Neural progenitor cell (in vitro differentiated cells): ENCODE results near the gene ABLIM2. TPM values are rescaled to one million over a fixed set of nuclear protein-coding genes. Genes with fewer than 3 reads are reported as not detected.
A peak's percentile ranks its signal among the peaks of the same experiment; 100 is the strongest.

Source experiments
- DNase-seq: peaks from one replicate; pipeline ENCODE4 v3.0.0-alpha.2; 2016; ENCODE audit warnings: low spot score
- H2AFZ ChIP-seq: fragments of 200-600 bp; sonication (generic); replicated peaks from 2 replicates; pipeline ENCODE4 v1.6.1; 2016; ENCODE audit warnings: antibody characterized with exemption
- H3F3A ChIP-seq: fragments of 200-600 bp; sonication (generic); 2 replicates; pipeline ENCODE4 v1.6.1; 2016; ENCODE audit warnings: antibody characterized with exemption, low read depth
- H3K27ac ChIP-seq: fragments of 200-600 bp; sonication (generic); 2 replicates; pipeline ENCODE4 v1.5.1; 2016; ENCODE audit warnings: mild to moderate bottlenecking
- H3K27me3 ChIP-seq: fragments of 200-600 bp; sonication (generic); 2 replicates; pipeline ENCODE4 v1.6.1; 2016; ENCODE audit warnings: mild to moderate bottlenecking, moderate library complexity
- H3K36me3 ChIP-seq: fragments of 200-600 bp; sonication (generic); 2 replicates; pipeline ENCODE4 v1.5.1; 2016
- H3K4me1 ChIP-seq: fragments of 200-600 bp; sonication (generic); 2 replicates; pipeline ENCODE4 v1.6.1; 2016; ENCODE audit warnings: mixed run types
- H3K4me2 ChIP-seq: fragments of 200-600 bp; sonication (generic); 2 replicates; pipeline ENCODE4 v1.6.1; 2016
- H3K4me3 ChIP-seq: fragments of 200-600 bp; sonication (generic); 2 replicates; pipeline ENCODE4 v1.5.1; 2016
- H3K79me2 ChIP-seq: fragments of 200-600 bp; sonication (generic); 2 replicates; pipeline ENCODE4 v1.6.1; 2016; ENCODE audit warnings: low read depth
- H3K9ac ChIP-seq: fragments of 200-600 bp; sonication (generic); 2 replicates; pipeline ENCODE4 v1.6.1; 2016
- H3K9me3 ChIP-seq: fragments of 200-600 bp; sonication (generic); 2 replicates; pipeline ENCODE4 v1.5.1; 2016; ENCODE audit warnings: low read depth
- H4K20me1 ChIP-seq: fragments of 200-600 bp; sonication (generic); 2 replicates; pipeline ENCODE4 v1.6.1; 2016; ENCODE audit warnings: low read depth
- H3K27ac Mint-ChIP-seq: 3 replicates; pipeline ENCODE4 v1.8.0; 2021; ENCODE audit warnings: mixed read lengths
- H3K27me3 Mint-ChIP-seq: 2 replicates; pipeline ENCODE4 v1.8.0; 2022; ENCODE audit warnings: low read depth, mild to moderate bottlenecking, inconsistent platforms, moderate library complexity, mixed read lengths; ENCODE audit not compliant: insufficient read depth
- H3K36me3 Mint-ChIP-seq: 3 replicates; pipeline ENCODE4 v1.8.0; 2021; ENCODE audit warnings: mixed read lengths
- H3K4me1 Mint-ChIP-seq: 3 replicates; pipeline ENCODE4 v1.8.0; 2021; ENCODE audit warnings: mixed read lengths
- H3K4me3 Mint-ChIP-seq: 3 replicates; pipeline ENCODE4 v1.8.0; 2021; ENCODE audit warnings: mild to moderate bottlenecking, moderate library complexity, mixed read lengths
- H3K9me3 Mint-ChIP-seq: 3 replicates; pipeline ENCODE4 v1.8.0; 2020; ENCODE audit warnings: mixed read lengths
- EZH2 ChIP-seq: fragments of 200-600 bp; sonication (generic); IDR thresholded peaks from 2 replicates; pipeline ENCODE4 v1.6.1; 2017; ENCODE audit warnings: antibody characterized with exemption, mild to moderate bottlenecking, moderate library complexity
- EZH2phosphoT487 ChIP-seq: fragments of 200-600 bp; sonication (generic); IDR thresholded peaks from 2 replicates; pipeline ENCODE4 v1.6.1; 2017; ENCODE audit warnings: antibody characterized with exemption
- total RNA-seq: library from RNA; depleted of rRNA; stranded (reverse); fragments of >200 nt; gene quantifications from 2 replicates; pipeline ENCODE4 v1.2.3, GENCODE V29; 2015; ENCODE audit warnings: low replicate concordance
- TF ChIP-seq, protein P1 (sequence below): fragments of 200-600 bp; sonication (generic); IDR thresholded peaks from 2 replicates; pipeline ENCODE4 v1.5.1; 2017; ENCODE audit warnings: antibody characterized with exemption, mild to moderate bottlenecking

Gene ABLIM2
- total RNA-seq, 1 donor from 2014 or later = 0.24 TPM

DNA sequence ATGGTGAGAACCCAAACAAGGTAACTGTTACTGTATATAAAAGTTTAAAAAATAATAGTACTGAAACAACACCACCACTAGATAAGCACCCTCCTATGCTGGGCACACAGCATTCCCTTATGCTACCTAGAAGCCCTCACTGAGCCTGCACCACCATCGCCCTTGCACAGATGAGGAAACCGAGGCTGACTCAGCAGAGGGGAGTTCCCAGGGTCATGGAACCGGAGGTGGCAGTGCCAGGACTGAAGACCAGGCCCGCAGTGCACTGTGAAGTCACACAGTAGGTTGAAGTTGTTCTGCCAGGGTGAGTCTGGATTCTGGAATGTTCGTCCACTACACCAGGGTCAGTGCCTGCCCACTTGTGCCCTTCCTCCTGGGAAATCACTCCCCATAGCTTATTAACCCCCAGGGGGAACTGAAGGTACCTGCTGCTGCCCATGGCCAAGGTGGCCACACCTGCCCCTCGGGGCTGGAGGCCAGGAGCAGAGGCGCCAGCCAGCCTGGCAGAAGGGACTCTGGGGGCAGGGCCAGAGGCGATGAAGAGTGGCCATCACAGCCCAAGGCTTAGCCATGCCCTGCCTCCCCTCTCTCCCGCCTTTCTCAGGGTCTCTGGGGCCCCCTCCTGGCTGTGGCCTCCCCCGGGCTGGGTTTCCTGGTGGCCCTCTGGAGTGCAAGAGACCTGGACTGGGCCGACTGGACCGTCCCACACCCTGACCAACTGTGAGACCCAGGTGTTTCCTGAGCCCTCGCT lies 15.1 kb upstream of the ABLIM2 start:
- H3K36me3 ChIP-seq = no peaks in the 10 kb centered on the region
- no peak overlapping the region for H3K4me3 ChIP-seq
- no peaks in the 10 kb centered on the region for H3K27me3 ChIP-seq
- Mint-ChIP-seq H3K4me1 (peaks cover 7% of the 10 kb centered on the region), H3K36me3 (no peaks in the 10 kb centered on the region), H3K27ac (no peak overlapping the region), H3K27me3 (peaks cover 3% of the 10 kb centered on the region), H3K4me3 (no peak overlapping the region), H3K9me3 (peaks cover 3% of the 10 kb centered on the region)
- TF ChIP-seq EZH2 = no peak
- TF ChIP-seq, protein P1, sequence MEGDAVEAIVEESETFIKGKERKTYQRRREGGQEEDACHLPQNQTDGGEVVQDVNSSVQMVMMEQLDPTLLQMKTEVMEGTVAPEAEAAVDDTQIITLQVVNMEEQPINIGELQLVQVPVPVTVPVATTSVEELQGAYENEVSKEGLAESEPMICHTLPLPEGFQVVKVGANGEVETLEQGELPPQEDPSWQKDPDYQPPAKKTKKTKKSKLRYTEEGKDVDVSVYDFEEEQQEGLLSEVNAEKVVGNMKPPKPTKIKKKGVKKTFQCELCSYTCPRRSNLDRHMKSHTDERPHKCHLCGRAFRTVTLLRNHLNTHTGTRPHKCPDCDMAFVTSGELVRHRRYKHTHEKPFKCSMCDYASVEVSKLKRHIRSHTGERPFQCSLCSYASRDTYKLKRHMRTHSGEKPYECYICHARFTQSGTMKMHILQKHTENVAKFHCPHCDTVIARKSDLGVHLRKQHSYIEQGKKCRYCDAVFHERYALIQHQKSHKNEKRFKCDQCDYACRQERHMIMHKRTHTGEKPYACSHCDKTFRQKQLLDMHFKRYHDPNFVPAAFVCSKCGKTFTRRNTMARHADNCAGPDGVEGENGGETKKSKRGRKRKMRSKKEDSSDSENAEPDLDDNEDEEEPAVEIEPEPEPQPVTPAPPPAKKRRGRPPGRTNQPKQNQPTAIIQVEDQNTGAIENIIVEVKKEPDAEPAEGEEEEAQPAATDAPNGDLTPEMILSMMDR = peak; percentile 3
- H3K27ac ChIP-seq = no peak overlapping the region
- no peaks in the 10 kb centered on the region for H3K9me3 ChIP-seq
- no peak overlapping the region for H3K4me2 ChIP-seq
- no peaks in the 10 kb centered on the region for H3K4me1 ChIP-seq
- no peaks in the 10 kb centered on the region for H3F3A ChIP-seq
- H2AFZ ChIP-seq = no peak overlapping the region
- no peak overlapping the region for H3K9ac ChIP-seq
- DNase-seq = no peak
- no peaks in the 10 kb centered on the region for H3K79me2 ChIP-seq
- H4K20me1 ChIP-seq = no peaks in the 10 kb centered on the region

DNA sequence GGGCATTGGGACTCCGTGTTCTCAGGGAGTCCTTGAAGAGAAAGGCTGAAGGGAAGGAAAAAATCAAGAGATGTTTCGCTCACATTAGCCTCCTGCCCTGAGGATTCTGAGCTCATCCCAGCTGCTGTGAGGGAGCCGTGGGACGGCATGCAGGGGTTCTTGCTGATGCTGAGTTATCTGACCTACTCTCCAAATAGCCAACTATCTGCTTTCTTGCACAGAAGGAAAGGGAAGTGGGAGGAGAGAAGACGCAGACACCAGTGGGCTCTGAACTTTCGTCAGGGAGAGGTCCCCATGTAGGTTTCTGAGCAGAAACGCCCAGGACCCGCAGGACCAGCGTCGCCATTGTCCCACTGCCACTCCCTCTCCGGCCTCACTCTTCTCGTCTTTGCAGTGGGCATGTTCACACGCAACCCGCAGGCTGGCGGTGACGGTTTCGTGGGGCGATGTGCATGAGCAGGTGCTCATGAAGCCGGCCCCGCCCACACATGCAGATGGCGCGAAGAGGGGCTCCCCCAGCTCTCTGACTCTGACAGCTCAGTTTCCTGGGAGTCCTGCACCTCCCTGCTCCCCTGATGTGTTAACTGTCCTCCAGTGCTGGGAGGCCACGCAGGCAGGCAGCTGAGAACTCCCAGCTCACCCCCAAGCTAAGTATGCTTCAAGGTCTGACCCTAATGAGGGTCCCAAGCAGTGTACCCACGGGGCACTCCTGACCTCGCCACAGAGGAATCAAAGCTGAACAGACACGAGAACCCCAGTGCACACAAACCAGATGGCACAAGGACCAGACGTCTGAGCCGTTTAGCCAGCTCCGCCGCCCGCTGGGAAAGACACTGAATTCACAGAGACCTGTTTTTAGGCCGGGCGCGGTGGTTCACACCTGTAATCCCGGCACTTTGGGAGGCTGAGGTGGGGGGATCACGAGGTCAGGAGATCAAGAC lies 13.6 kb upstream of the ABLIM2 start:
- Mint-ChIP-seq H3K4me3 (no peak overlapping the region), H3K27ac (no peak overlapping the region), H3K27me3 (peaks cover 9% of the 10 kb centered on the region), H3K4me1 (peaks cover 4% of the 10 kb centered on the region), H3K36me3 (no peaks in the 10 kb centered on the region), H3K9me3 (peaks cover 13% of the 10 kb centered on the region)
- H3F3A ChIP-seq = no peaks in the 10 kb centered on the region
- TF ChIP-seq EZH2phosphoT487 = no peak
- TF ChIP-seq, protein P1 = no peak
- no peak for TF ChIP-seq EZH2
- H3K4me3 ChIP-seq = no peak overlapping the region
- H3K4me1 ChIP-seq = no peaks in the 10 kb centered on the region
- no peak overlapping the region for H2AFZ ChIP-seq
- no peak for DNase-seq
- no peaks in the 10 kb centered on the region for H3K36me3 ChIP-seq
- no peak overlapping the region for H3K27ac ChIP-seq
- H3K9me3 ChIP-seq = no peaks in the 10 kb centered on the region
- no peak overlapping the region for H3K4me2 ChIP-seq
- H3K9ac ChIP-seq = no peak overlapping the region
- H4K20me1 ChIP-seq = no peaks in the 10 kb centered on the region
- H3K27me3 ChIP-seq = no peaks in the 10 kb centered on the region
- no peaks in the 10 kb centered on the region for H3K79me2 ChIP-seq

DNA sequence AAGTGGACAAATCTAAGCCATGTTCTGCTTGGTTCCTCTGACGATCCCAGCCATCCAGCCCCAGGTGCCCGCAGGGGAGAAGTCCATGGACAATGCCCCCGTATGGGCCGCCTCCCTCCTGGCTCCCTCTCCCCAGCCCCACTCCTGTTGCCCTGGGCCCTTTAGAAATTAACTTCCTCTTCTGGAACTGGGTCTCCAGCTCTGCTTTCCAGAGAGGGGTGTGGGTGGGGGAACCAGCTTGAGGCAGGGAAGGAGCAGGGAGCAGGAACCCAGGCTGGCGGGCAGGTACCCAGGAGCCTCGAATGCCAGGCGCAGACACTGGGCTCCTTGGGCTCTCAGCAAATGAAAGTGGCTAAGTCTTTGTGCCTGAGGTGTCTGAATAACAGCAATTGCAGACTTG lies 12.7 kb upstream of the ABLIM2 start:
- TF ChIP-seq EZH2 (no peak), EZH2phosphoT487 (no peak)
- TF ChIP-seq, protein P1 = no peak

More for the DNA sequence above, 12.7 kb upstream of the ABLIM2 start:
- Histone ChIP-seq H3F3A (no peaks in the 10 kb centered on the region), H3K79me2 (no peaks in the 10 kb centered on the region), H3K36me3 (no peaks in the 10 kb centered on the region), H3K27me3 (no peaks in the 10 kb centered on the region), H3K9ac (no peak overlapping the region), H3K4me1 (no peaks in the 10 kb centered on the region), H4K20me1 (no peaks in the 10 kb centered on the region), H3K4me3 (no peak overlapping the region), H3K9me3 (no peaks in the 10 kb centered on the region), H3K27ac (no peak overlapping the region), H3K4me2 (no peak overlapping the region), H2AFZ (no peak overlapping the region)
- peaks cover 13% of the 10 kb centered on the region for H3K9me3 Mint-ChIP-seq
- peaks cover 15% of the 10 kb centered on the region for H3K27me3 Mint-ChIP-seq
- DNase-seq = no peak
- H3K27ac Mint-ChIP-seq = no peak overlapping the region
- H3K36me3 Mint-ChIP-seq = no peaks in the 10 kb centered on the region
- no peaks in the 10 kb centered on the region for H3K4me1 Mint-ChIP-seq
- no peak overlapping the region for H3K4me3 Mint-ChIP-seq
